PC-9 (cell line): ENCODE measurements around the gene IGIP. TPM values are rescaled to one million over a fixed set of nuclear protein-coding genes. Genes with fewer than 3 reads are reported as not detected.

ENCODE experiments used
- BruUV-seq: library from RNA; stranded (reverse); fragments of 400-500 nt; replicated peaks from 2 replicates; lab custom pipeline; 2021; lab: Mats Ljungman, UMichigan
- CTCF ChIA-PET: fragments of 300-600 bp; sonication (Branson Sonifier 250); formaldehyde crosslinking; loops from one replicate; lab custom pipeline; 2022; ENCODE audit warnings: antibody characterized with exemption; lab: Charles Lee
- POLR2A ChIA-PET: fragments of 300-600 bp; sonication (Branson Sonifier 250); formaldehyde crosslinking; loops from one replicate; lab custom pipeline; 2022; ENCODE audit warnings: antibody characterized with exemption; ENCODE audit not compliant: unreplicated experiment; lab: Charles Lee
- DNase-seq, 2 experiments: peaks; one replicate each; pipeline versions ENCODE4 v3.0.0 to v3.0.0-alpha.2; 2015 to 2022; ENCODE audit warnings: mixed read lengths in 1 of 2
- H2AFZ ChIP-seq: fragments of 200-600 bp; sonication (generic); 2 replicates; pipeline ENCODE4 v1.8.1; 2017; ENCODE audit warnings: antibody characterized with exemption
- H3F3A ChIP-seq: fragments of 200-600 bp; sonication (generic); 2 replicates; pipeline ENCODE4 v1.8.1; 2017; ENCODE audit warnings: antibody characterized with exemption, mild to moderate bottlenecking, low read depth; ENCODE audit not compliant: insufficient read depth
- H3K27ac ChIP-seq: fragments of 200-600 bp; sonication (generic); 2 replicates; pipeline ENCODE4 v1.6.1; 2016; ENCODE audit warnings: mixed run types
- H3K27me3 ChIP-seq: fragments of 200-600 bp; sonication (generic); 2 replicates; pipeline ENCODE4 v1.6.1; 2016; ENCODE audit warnings: low read depth, mixed run types; ENCODE audit not compliant: insufficient read depth
- H3K36me3 ChIP-seq: fragments of 200-600 bp; sonication (generic); 2 replicates; pipeline ENCODE4 v1.6.1; 2016; ENCODE audit warnings: low read depth, mixed run types
- H3K4me1 ChIP-seq: fragments of 200-600 bp; sonication (generic); replicated peaks from 2 replicates; pipeline ENCODE4 v1.6.1; 2016; ENCODE audit warnings: mixed run types; ENCODE audit not compliant: insufficient read depth
- H3K4me2 ChIP-seq: fragments of 200-600 bp; sonication (generic); 2 replicates; pipeline ENCODE4 v1.6.1; 2017; ENCODE audit warnings: mixed run types
- H3K4me3 ChIP-seq: fragments of 200-600 bp; sonication (generic); 2 replicates; pipeline ENCODE4 v1.6.1; 2016; ENCODE audit warnings: mixed run types
- H3K79me2 ChIP-seq: fragments of 200-600 bp; sonication (generic); 2 replicates; pipeline ENCODE4 v1.6.1; 2017; ENCODE audit warnings: low read depth, mixed run types
- H3K9me2 ChIP-seq: fragments of 200-600 bp; sonication (generic); 2 replicates; pipeline ENCODE4 v1.8.1; 2017; ENCODE audit warnings: mild to moderate bottlenecking; ENCODE audit not compliant: insufficient read depth
- H3K9me3 ChIP-seq: fragments of 200-600 bp; sonication (generic); 2 replicates; pipeline ENCODE4 v1.8.1; 2016; ENCODE audit warnings: low read depth; ENCODE audit not compliant: insufficient read depth
- H4K20me1 ChIP-seq: fragments of 200-600 bp; sonication (generic); 2 replicates; pipeline ENCODE4 v1.8.1; 2017; ENCODE audit not compliant: insufficient read depth
- CTCF ChIP-seq: fragments of 200-600 bp; sonication (generic); conservative IDR thresholded peaks from 2 replicates; pipeline ENCODE4 v1.6.1; 2017; ENCODE audit warnings: mixed run types, antibody characterized with exemption, mild to moderate bottlenecking, moderate library complexity
- EZH2 ChIP-seq: fragments of 200-600 bp; sonication (generic); IDR thresholded peaks from 2 replicates; pipeline ENCODE4 v1.8.0; 2017; ENCODE audit warnings: antibody characterized with exemption, low read depth
- intact Hi-C: fragments of 100-400 bp; cut with micrococcal nuclease; formaldehyde crosslinking; loops from one replicate; pipeline ENCODE4 v1.10.0; 2022; ENCODE audit not compliant: unreplicated experiment
- total RNA-seq: library from RNA; stranded (reverse); gene quantifications from 2 replicates; pipeline ENCODE4 v1.2.3, GENCODE V29; 2021

IGIP gene
- total RNA-seq, 1 experiment from 2014 or later: 6.2 TPM

GRCh38 chr5:140109018-140109758, 16.5 kb upstream of the IGIP start:
- Histone ChIP-seq H4K20me1 (no peaks in the 10 kb centered on the region), H2AFZ (peak overlapping the region; percentile 80), H3K9me3 (no peaks in the 10 kb centered on the region), H3K79me2 (peaks cover 55% of the 10 kb centered on the region), H3K9me2 (no peaks in the 10 kb centered on the region), H3K4me1 (peaks cover 34% of the 10 kb centered on the region), H3K27me3 (no peaks in the 10 kb centered on the region), H3K4me2 (peak overlapping the region; percentile 85), H3K27ac (no peak overlapping the region; the same call in 1 of the 2 replicates), H3K36me3 (no peaks in the 10 kb centered on the region), H3K4me3 (peak overlapping the region; percentile 99), H3F3A (peaks cover 27% of the 10 kb centered on the region)
- CTCF ChIA-PET: interaction anchor here (0.6 to 0.7 kb wide), 2 partner anchors 9 to 18 kb away, joined by 3 to 8 read pairs; no protein-coding TSS in a partner anchor
- DNase-seq: peak in 1 of 2 experiments; percentile 5
- POLR2A ChIA-PET: interaction anchor here (0.5 kb wide), 2 partner anchors 23 to 111 kb away, joined by 3 to 7 read pairs; no protein-coding TSS in a partner anchor
- no TSS peak for BruUV-seq
- intact Hi-C loops: no loop called here
- no peak for TF ChIP-seq EZH2
- no peak for TF ChIP-seq CTCF

GRCh38 chr5:140109759-140110645, 15.7 kb upstream of the IGIP start:
- Histone ChIP-seq H3F3A (peaks cover 35% of the 10 kb centered on the region), H3K4me1 (peaks cover 38% of the 10 kb centered on the region), H3K27ac (no peak overlapping the region; the same call in 1 of the 2 replicates), H3K27me3 (no peaks in the 10 kb centered on the region), H3K4me3 (peak overlapping the region; percentile 99), H4K20me1 (peaks cover 3% of the 10 kb centered on the region; the same call in 1 of the 2 replicates), H3K9me3 (no peaks in the 10 kb centered on the region), H2AFZ (no peak overlapping the region), H3K4me2 (peak overlapping the region; percentile 85), H3K9me2 (no peaks in the 10 kb centered on the region), H3K79me2 (peaks cover 63% of the 10 kb centered on the region), H3K36me3 (no peaks in the 10 kb centered on the region)
- ChIA-PET CTCF (no interaction called here), POLR2A (interaction anchor here (0.5 kb wide), 1 partner anchor 22 kb away, joined by 7 read pairs; no protein-coding TSS in a partner anchor)
- intact Hi-C loops: no loop called here
- DNase-seq: no peak
- TF ChIP-seq CTCF (no peak), EZH2 (no peak)
- BruUV-seq: no TSS peak

- Histone ChIP-seq H2AFZ (no peak overlapping the region), H3K36me3 (no peaks in the 10 kb centered on the region), H3K79me2 (peaks cover 69% of the 10 kb centered on the region), H3K9me2 (no peaks in the 10 kb centered on the region), H3K4me2 (peak overlapping the region; percentile 85), H3K4me3 (peak overlapping the region; percentile 99; the same call in 1 of the 2 replicates), H3K4me1 (peaks cover 44% of the 10 kb centered on the region), H4K20me1 (peaks cover 8% of the 10 kb centered on the region), H3F3A (peaks cover 34% of the 10 kb centered on the region), H3K27me3 (no peaks in the 10 kb centered on the region), H3K27ac (no peak overlapping the region), H3K9me3 (no peaks in the 10 kb centered on the region)
- ChIA-PET CTCF (no interaction called here), POLR2A (interaction anchor here (0.5 kb wide), 1 partner anchor 608 kb away, joined by 3 read pairs; no protein-coding TSS in a partner anchor)
- no peak for TF ChIP-seq CTCF
- no peak for TF ChIP-seq EZH2
- intact Hi-C loops: no loop called here
- DNase-seq: no peak
- no TSS peak for BruUV-seq
These were observed 15.1 kb upstream of the IGIP start for GRCh38 chr5:140110646-140110957.
